Putamen (tissue), 1 donor: ENCODE measurements around the gene PSEN2.
"Not testable (repeated sequence)": the region's sequence is repeated elsewhere in the genome, so short reads cannot be mapped to it uniquely, and the experiment has no call there.

ENCODE experiments used
- DNase-seq: peaks from one replicate; pipeline ENCODE4 v3.0.0-alpha.2; 2016; ENCODE audit warnings: low spot score

The PSEN2 gene

GRCh38 chr1:226916497-226916896 is 46.1 kb downstream of the PSEN2 start:
- DNase-seq: no peak

GRCh38 chr1:226919587-226919986 is 49.2 kb downstream of the PSEN2 start:
- no peak for DNase-seq

- no peak for DNase-seq
These were observed 49.6 kb downstream of the PSEN2 start for GRCh38 chr1:226919995-226920394.

GRCh38 chr1:226920446-226920894 is 50.1 kb downstream of the PSEN2 start:
- no peak for DNase-seq

GRCh38 chr1:226921504-226921903 is 51.1 kb downstream of the PSEN2 start:
- no peak for DNase-seq

GRCh38 chr1:226929260-226930111 is 59.1 kb downstream of the PSEN2 start:
- not testable (repeated sequence) for DNase-seq

GRCh38 chr1:226934483-226935237 is 64.2 kb downstream of the PSEN2 start:
- no peak for DNase-seq

- DNase-seq: no peak
These were observed 67.7 kb downstream of the PSEN2 start for GRCh38 chr1:226937940-226938725.

GRCh38 chr1:226938903-226939437 is 68.6 kb downstream of the PSEN2 start:
- DNase-seq: peak; percentile 26

GRCh38 chr1:226939438-226940028 is 69.1 kb downstream of the PSEN2 start:
- peak; percentile 72 for DNase-seq

- peak; percentile 100 for DNase-seq
These were observed 69.8 kb downstream of the PSEN2 start, which contains the start of gene COQ8A for GRCh38 chr1:226940029-226940805. Gene COQ8A (plus strand): TSS chr1:226940294. CDS start chr1:226961386, 21,092 bp downstream.

GRCh38 chr1:226940806-226941067 is 70.3 kb downstream of the PSEN2 start:
- no peak for DNase-seq

GRCh38 chr1:226942392-226942791 is 72.0 kb downstream of the PSEN2 start:
- DNase-seq: no peak

- DNase-seq: no peak
These were observed 72.7 kb downstream of the PSEN2 start for GRCh38 chr1:226943156-226943555.

GRCh38 chr1:226943927-226944326 is 73.5 kb downstream of the PSEN2 start:
- no peak for DNase-seq

- DNase-seq: no peak
These were observed 74.9 kb downstream of the PSEN2 start for GRCh38 chr1:226945106-226945857.
